Measurements from ENCODE around the gene CLTC. TPM values are rescaled to one million over a fixed set of nuclear protein-coding genes. Genes with fewer than 3 reads are reported as not detected.

Gene CLTC
- total RNA-seq, 1 experiment from 2014 or later: 219 TPM

GRCh38 chr17:59623151-59623550, 3.5 kb downstream of the CLTC start:
- H3K4me3 ChIP-seq: no peak overlapping the region

DNA sequence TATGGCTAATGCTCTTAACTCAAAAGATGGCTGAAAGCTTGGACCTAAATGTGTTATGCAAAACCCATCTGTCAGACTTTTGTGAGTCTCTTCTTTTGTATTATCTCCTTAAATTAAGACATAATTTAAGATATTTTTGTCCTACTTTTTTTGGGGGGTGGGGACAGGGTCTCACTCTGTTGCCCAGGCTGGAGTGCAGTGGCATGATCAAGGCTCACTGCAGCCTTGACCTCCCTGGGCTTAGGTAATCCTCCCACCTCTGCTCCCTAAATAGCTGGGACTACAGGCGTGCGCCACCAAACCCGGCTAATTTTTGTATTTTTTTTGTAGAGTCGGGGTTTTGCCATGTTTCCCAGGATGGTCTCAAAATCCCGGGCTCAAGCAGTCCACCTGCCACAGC, 7.1 kb downstream of the CLTC start:
- H3K9me3 ChIP-seq (replicated peaks): no peaks in the 10 kb centered on the region
- H3K27ac ChIP-seq: no peak overlapping the region
- no peak for DNase-seq
- no peaks in the 10 kb centered on the region for H3K27me3 ChIP-seq
- H3K36me3 ChIP-seq: peaks cover 11% of the 10 kb centered on the region
- no peaks in the 10 kb centered on the region for H3K4me1 ChIP-seq
- H3K4me3 ChIP-seq: no peak overlapping the region

More at GRCh38 chr17:59623151-59623550, 3.5 kb downstream of the CLTC start:
- Histone ChIP-seq H3K27ac (no peak overlapping the region), H3K4me1 (0 out of 2 replicates have a peak, but pooled peaks cover 4% of the 10 kb centered on the region), H3K9me3 (replicated peaks) (no peaks in the 10 kb centered on the region), H3K27me3 (no peaks in the 10 kb centered on the region), H3K36me3 (peaks cover 4% of the 10 kb centered on the region)
- no peak for DNase-seq

GRCh38 chr17:59627274-59627673, 7.6 kb downstream of the CLTC start:
- DNase-seq: no peak
- no peak overlapping the region for H3K4me3 ChIP-seq
- peaks cover 11% of the 10 kb centered on the region for H3K36me3 ChIP-seq
- H3K9me3 ChIP-seq (replicated peaks): no peaks in the 10 kb centered on the region
- no peak overlapping the region for H3K27ac ChIP-seq
- H3K4me1 ChIP-seq: no peaks in the 10 kb centered on the region
- H3K27me3 ChIP-seq: no peaks in the 10 kb centered on the region

DNA sequence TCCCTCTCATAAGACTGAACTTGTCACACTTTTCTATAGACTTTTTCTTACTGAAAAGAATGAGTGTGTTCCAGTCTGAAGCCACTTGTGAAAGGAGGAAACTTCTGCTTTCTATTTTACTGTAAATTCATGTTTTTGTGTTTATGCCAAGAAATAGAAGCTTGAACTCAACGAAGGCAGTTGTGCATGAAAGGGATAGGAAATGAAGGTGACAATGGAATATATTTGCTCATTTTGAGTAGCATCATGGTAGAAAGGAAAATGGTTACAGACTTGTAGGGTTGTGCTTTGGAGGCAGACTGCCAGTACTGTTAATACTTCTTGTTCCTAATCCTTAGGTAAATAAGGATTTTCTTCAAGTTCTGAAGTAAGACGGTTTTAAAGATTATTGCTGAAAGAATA, 8.1 kb downstream of the CLTC start:
- Histone ChIP-seq H3K9me3 (replicated peaks) (no peaks in the 10 kb centered on the region), H3K27me3 (no peaks in the 10 kb centered on the region), H3K4me1 (no peaks in the 10 kb centered on the region), H3K27ac (no peak overlapping the region), H3K4me3 (no peak overlapping the region), H3K36me3 (peaks cover 11% of the 10 kb centered on the region)
- DNase-seq: no peak

DNA sequence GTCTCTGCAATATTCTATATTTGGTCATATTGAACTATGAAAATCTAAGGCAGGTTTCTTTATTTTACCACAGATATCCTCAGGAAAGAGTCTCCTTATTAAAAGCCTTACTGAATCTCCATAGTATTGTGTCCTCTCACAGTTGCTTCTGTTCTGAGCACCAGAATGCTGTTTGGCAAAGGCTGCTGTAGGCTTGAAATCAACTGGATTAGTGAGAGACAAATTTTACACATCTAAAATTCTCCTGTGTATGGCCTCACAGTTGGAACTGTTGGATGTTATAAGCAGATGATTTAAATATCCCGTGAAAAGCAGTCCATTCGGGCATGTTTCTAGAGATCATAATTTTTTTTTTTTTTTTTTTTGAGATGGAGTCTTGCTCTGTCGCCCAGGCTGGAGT, 9.5 kb downstream of the CLTC start:
- Histone ChIP-seq H3K4me1 (no peaks in the 10 kb centered on the region), H3K36me3 (peaks cover 6% of the 10 kb centered on the region; the same call in 1 of the 2 replicates), H3K27ac (no peak overlapping the region), H3K27me3 (no peaks in the 10 kb centered on the region), H3K9me3 (replicated peaks) (no peaks in the 10 kb centered on the region), H3K4me3 (no peak overlapping the region)
- DNase-seq: no peak

GRCh38 chr17:59631276-59631675, 11.6 kb downstream of the CLTC start:
- Histone ChIP-seq H3K27ac (no peak overlapping the region), H3K4me1 (no peaks in the 10 kb centered on the region), H3K36me3 (peaks cover 6% of the 10 kb centered on the region; the same call in 1 of the 2 replicates), H3K27me3 (no peaks in the 10 kb centered on the region), H3K9me3 (replicated peaks) (no peaks in the 10 kb centered on the region), H3K4me3 (no peak overlapping the region)
- DNase-seq: no peak

- peaks cover 6% of the 10 kb centered on the region; the same call in 1 of the 2 replicates for H3K36me3 ChIP-seq
- H3K4me1 ChIP-seq: no peaks in the 10 kb centered on the region
- no peak for DNase-seq
- H3K4me3 ChIP-seq: no peak overlapping the region
- H3K27ac ChIP-seq: no peak overlapping the region
- no peaks in the 10 kb centered on the region for H3K9me3 ChIP-seq (replicated peaks)
- no peaks in the 10 kb centered on the region for H3K27me3 ChIP-seq
Observed at GRCh38 chr17:59632398-59632797, 12.7 kb downstream of the CLTC start.

DNA sequence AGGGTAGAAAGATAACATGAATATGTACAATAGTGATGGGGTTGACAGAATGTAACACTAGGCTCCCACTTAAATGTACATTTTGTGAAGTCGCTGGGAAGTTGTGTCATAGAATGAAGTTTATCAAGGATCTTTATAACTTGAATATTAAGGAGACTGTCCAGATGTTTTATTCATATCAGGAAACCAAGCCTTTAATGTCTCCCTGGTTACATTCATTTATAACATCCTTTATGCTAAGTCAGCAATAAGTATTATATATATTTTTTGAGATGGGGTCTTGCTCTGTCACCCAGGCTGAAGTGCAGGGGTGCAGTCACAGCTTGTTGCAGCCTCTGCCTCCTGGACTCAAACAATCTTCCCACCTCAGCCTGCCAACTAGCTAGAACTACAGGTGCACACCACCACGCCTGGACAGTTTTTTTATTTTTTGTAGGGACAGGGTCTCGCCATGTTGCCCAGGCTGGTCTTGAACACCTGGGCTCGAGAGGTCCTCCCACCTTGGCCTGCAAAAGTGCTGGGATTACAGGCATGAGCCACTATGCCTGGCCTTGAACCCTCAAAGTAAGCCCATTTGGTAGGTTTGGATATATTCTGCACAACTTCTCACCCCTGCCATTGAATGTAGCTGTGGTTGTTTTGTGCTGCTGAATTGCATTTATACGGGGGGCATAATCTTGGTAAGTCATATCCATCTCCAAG, 14.1 kb downstream of the CLTC start:
- DNase-seq: no peak
- Histone ChIP-seq H3K27ac (no peak overlapping the region), H3K4me3 (no peak overlapping the region), H3K4me1 (no peaks in the 10 kb centered on the region), H3K27me3 (no peaks in the 10 kb centered on the region), H3K9me3 (replicated peaks) (no peaks in the 10 kb centered on the region), H3K36me3 (peaks cover 6% of the 10 kb centered on the region; the same call in 1 of the 2 replicates)

DNA sequence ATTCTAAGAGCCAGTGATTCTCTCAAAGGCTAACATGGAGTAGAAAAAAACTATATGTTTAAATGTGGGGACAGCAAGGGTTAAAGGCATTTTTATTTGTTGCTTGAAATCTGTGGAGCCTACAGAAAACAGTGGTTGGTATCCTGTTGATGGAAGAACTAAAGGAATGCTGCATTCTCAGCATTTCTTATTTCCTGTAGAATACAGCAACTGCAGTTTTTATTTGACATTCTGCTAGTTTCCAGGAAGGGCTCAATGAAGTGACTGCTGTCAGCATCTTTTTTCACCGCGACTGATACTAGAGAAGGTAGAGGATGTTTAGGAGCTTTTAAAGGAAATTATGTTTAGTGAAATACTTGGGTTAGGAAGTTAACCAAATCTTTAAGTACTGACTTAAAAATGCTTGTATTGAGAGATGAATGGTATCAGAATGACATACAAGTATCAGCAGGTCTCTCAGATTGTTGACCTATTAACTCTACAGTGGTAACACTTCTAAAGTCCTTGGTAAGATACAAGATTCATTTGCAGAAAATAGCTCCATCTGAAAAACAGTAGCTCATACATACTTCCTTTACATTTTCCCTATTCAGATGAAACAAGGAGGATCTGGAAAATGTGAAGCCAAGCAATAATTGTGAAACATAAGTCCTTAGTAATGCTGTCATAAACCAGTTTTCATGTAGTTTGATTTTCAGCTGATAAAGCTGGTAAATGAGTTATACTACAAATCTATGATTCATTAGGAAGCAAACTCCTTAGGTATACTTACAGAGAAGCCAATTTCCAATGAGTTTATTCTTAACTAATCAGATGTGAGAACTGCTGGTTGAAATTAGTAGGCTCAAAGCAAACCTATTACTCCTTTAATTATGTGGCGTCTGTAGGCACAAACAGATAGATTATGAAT, 15.2 kb downstream of the CLTC start:
- H3K9me3 ChIP-seq (replicated peaks): no peaks in the 10 kb centered on the region
- DNase-seq: no peak
- no peak overlapping the region for H3K4me3 ChIP-seq
- no peaks in the 10 kb centered on the region for H3K4me1 ChIP-seq
- no peak overlapping the region for H3K27ac ChIP-seq
- H3K36me3 ChIP-seq: peaks cover 6% of the 10 kb centered on the region; the same call in 1 of the 2 replicates
- no peaks in the 10 kb centered on the region for H3K27me3 ChIP-seq

GRCh38 chr17:59637611-59638310, 18.1 kb downstream of the CLTC start:
- Histone ChIP-seq H3K27ac (no peak overlapping the region), H3K9me3 (replicated peaks) (no peaks in the 10 kb centered on the region), H3K27me3 (no peaks in the 10 kb centered on the region), H3K4me1 (no peaks in the 10 kb centered on the region), H3K4me3 (no peak overlapping the region), H3K36me3 (no peaks in the 10 kb centered on the region; the same call in 1 of the 2 replicates)
- DNase-seq: no peak

- H3K4me3 ChIP-seq: no peak overlapping the region
- H3K27ac ChIP-seq: no peak overlapping the region
- no peaks in the 10 kb centered on the region for H3K4me1 ChIP-seq
- H3K9me3 ChIP-seq (replicated peaks): no peaks in the 10 kb centered on the region
- peaks cover 4% of the 10 kb centered on the region for H3K36me3 ChIP-seq
- no peaks in the 10 kb centered on the region for H3K27me3 ChIP-seq
- DNase-seq: no peak
Observed at GRCh38 chr17:59638553-59638952, 18.9 kb downstream of the CLTC start.

DNA sequence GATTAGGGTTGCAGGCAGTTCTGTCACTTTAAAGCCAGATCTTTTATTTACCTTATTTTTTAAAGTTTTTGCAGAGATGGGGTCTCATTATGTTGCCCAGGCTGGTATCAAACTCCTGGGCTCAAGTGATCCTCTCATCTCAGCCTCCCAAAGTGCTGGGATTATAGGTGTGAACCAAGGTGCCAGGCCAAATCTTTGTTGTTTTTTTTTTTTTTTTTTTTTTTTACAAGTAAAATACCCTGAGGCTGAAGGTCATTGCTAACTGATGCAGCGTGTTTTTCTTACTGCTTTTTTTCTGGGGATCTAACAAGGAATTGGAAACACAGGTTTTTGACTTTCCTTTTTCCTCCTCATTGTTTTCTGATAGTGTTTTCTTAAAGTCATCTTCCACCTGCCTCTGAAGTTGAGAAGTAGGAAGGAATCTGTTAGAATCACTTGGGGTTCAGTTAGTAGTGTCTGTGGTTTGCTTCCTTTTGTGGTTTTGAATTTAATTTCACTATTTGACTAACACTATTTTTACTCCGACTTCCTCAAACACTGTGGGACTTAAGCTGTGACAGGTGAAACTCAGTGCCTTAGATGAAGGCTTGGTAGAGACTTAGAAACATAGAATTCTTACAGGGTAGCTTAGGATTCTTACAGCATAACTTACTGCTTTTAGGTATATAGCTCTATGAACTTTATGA, 22.2 kb downstream of the CLTC start:
- peak in 1 of 2 experiments; percentile 5 for DNase-seq
- H3K36me3 ChIP-seq: peaks cover 26% of the 10 kb centered on the region
- H3K27me3 ChIP-seq: no peaks in the 10 kb centered on the region
- H3K4me3 ChIP-seq: no peak overlapping the region
- no peaks in the 10 kb centered on the region for H3K9me3 ChIP-seq (replicated peaks)
- no peak overlapping the region for H3K27ac ChIP-seq
- H3K4me1 ChIP-seq: no peaks in the 10 kb centered on the region

DNA sequence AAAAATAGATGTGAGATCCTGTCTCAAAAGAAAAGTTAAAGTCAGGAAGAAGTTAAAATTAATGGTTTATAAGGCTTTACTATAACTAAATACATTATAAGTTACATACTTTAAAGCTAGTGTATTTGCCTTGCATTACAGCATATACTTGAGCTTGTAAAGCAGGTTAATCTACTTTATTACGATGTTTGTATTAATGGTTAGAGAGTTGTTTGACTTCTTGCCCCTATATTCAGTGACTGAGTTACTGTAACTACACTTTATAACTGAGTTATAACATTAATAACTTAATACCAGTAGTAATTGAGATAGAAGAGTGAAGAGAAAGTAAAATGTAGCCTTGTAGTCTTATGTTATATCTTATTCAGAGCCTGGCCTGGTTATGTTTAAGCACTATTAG, 22.9 kb downstream of the CLTC start:
- Histone ChIP-seq H3K4me1 (no peaks in the 10 kb centered on the region), H3K27me3 (no peaks in the 10 kb centered on the region), H3K9me3 (replicated peaks) (no peaks in the 10 kb centered on the region), H3K36me3 (peaks cover 32% of the 10 kb centered on the region), H3K27ac (no peak overlapping the region), H3K4me3 (no peak overlapping the region)
- no peak for DNase-seq

Data from SJCRH30 (cell line).